K562 (cell line): ENCODE measurements around the gene ARMC2. TPM values are rescaled to one million over a fixed set of nuclear protein-coding genes. Genes with fewer than 3 reads are reported as not detected.

Source experiments
- ATAC-seq: fragments of 200-7000 bp; cut with Tn5 transposase; 3 replicates; pipeline ENCODE4 v1.9.1; 2020; ENCODE audit warnings: moderate library complexity
- BruUV-seq: library from RNA; stranded (reverse); fragments of 400-500 nt; replicated peaks from 2 replicates; lab custom pipeline; 2021; lab: Mats Ljungman, UMichigan
- CTCF ChIA-PET: fragments of 300-600 bp; formaldehyde crosslinking; extraction: SDS; loops from one replicate; lab custom pipeline; 2021; ENCODE audit warnings: low intra/inter-chr PET ratio; lab: Yijun Ruan, JAX
- POLR2A ChIA-PET: fragments of 300-600, 350-650 bp; sonication (Branson Sonifier 250); formaldehyde crosslinking; extraction: SDS; loops from one replicate; lab custom pipeline; 2021; ENCODE audit warnings: antibody characterized with exemption, inconsistent platforms; lab: Yijun Ruan, JAX
- DNase-seq, 4 experiments: peaks; one replicate each; pipeline versions ENCODE4 v3.0.0 to v3.0.0-alpha.2; 2011 to 2018; ENCODE audit warnings: low spot score in 3 of 4, mixed read lengths in 3 of 4; ENCODE audit errors: extremely low read depth in 1 of 4
- FAIRE-seq: peaks from 2 replicates; lab custom pipeline; 2011; peaks lifted over from hg19 to GRCh38; lab: Jason Lieb, UNC
- H2AFZ ChIP-seq: 2 replicates; pipeline ENCODE4 v1.6.0; 2011; ENCODE audit warnings: low read depth, low read length, control low read depth, inconsistent platforms
- H3K27ac ChIP-seq: fragments of 200-600 bp; 3 replicates; pipeline ENCODE4 v1.8.0; 2011; ENCODE audit warnings: low read depth, mild to moderate bottlenecking, control low read depth, inconsistent platforms, low read length, moderate library complexity, mixed read lengths; ENCODE audit errors: extremely low read depth
- H3K27me3 ChIP-seq, 2 experiments: fragments of 300-600 bp in 1 of 2; 2 replicates in 1 of 2; 3 replicates in 1 of 2; pipeline versions ENCODE4 v1.6.0 to v1.8.0; 2011; ENCODE audit warnings: inconsistent platforms in 2 of 2, low read length in 2 of 2, mild to moderate bottlenecking in 1 of 2, mixed read lengths in 1 of 2, moderate library complexity in 1 of 2; ENCODE audit not compliant: control insufficient read depth in 2 of 2, insufficient read depth in 2 of 2
- H3K36me3 ChIP-seq: fragments of 300-600 bp; 3 replicates; pipeline ENCODE4 v1.8.0; 2011; ENCODE audit warnings: mild to moderate bottlenecking, low read length, inconsistent platforms; ENCODE audit not compliant: control insufficient read depth, insufficient read depth
- H3K4me1 ChIP-seq, 2 experiments: fragments of 200-600 bp in 1 of 2; replicated peaks in 1 of 2; 2 replicates in 1 of 2; 3 replicates in 1 of 2; pipeline versions ENCODE4 v1.5.1 to v1.8.0; 2011; ENCODE audit warnings: inconsistent platforms in 2 of 2, low read length in 2 of 2, mild to moderate bottlenecking in 1 of 2, mixed read lengths in 1 of 2, moderate library complexity in 1 of 2; ENCODE audit not compliant: control insufficient read depth in 2 of 2, insufficient read depth in 2 of 2
- H3K4me2 ChIP-seq: 2 replicates; pipeline ENCODE4 v1.6.1; 2011; ENCODE audit warnings: low read length, control low read depth, inconsistent platforms, mixed read lengths; ENCODE audit not compliant: insufficient read depth
- H3K4me3 ChIP-seq: fragments of 200-600 bp; sonication (generic), shearing (Covaris generic); 2 replicates; pipeline ENCODE4 v1.5.1; 2016; ENCODE audit warnings: control low read depth, inconsistent platforms
- H3K79me2 ChIP-seq: fragments of 200-600 bp; 3 replicates; pipeline ENCODE4 v1.8.0; 2011; ENCODE audit warnings: low read length, inconsistent platforms; ENCODE audit not compliant: control insufficient read depth, insufficient read depth
- H3K9ac ChIP-seq, 2 experiments: 2 replicates each; pipeline versions ENCODE4 v1.6.0 to v1.6.1; 2011; ENCODE audit warnings: low read depth in 2 of 2, low read length in 2 of 2, control low read depth in 1 of 2, inconsistent platforms in 1 of 2, mild to moderate bottlenecking in 1 of 2, mixed read lengths in 1 of 2; ENCODE audit not compliant: insufficient read depth in 1 of 2
- H3K9me1 ChIP-seq: one replicate; pipeline ENCODE4 v1.6.0; 2011; ENCODE audit warnings: inconsistent platforms, mild to moderate bottlenecking, low read length, moderate library complexity; ENCODE audit not compliant: control insufficient read depth, insufficient read depth
- H3K9me3 ChIP-seq: replicated peaks from 2 replicates; pipeline ENCODE4 v1.5.1; 2011; ENCODE audit warnings: low read depth, low read length, inconsistent platforms; ENCODE audit not compliant: control insufficient read depth, insufficient read depth
- H4K20me1 ChIP-seq: replicated peaks from 2 replicates; pipeline ENCODE4 v1.6.1; 2011; ENCODE audit warnings: low read length, inconsistent platforms, mixed read lengths; ENCODE audit not compliant: control insufficient read depth, insufficient read depth
- CREB1 ChIP-seq, 2 experiments: sonication (generic) in 1 of 2; formaldehyde crosslinking in 1 of 2; IDR thresholded peaks; 2 replicates each; pipeline versions ENCODE4 v1.6.1 to v1.8.0; 2012 to 2022; ENCODE audit warnings: inconsistent platforms in 1 of 2, mild to moderate bottlenecking in 1 of 2, missing genetic modification reagents in 1 of 2, moderate library complexity in 1 of 2
- FOXO4 ChIP-seq: fragments of 450-650 bp; formaldehyde crosslinking; IDR thresholded peaks from 2 replicates; pipeline ENCODE4 v1.4.0; 2020; ENCODE audit warnings: mild to moderate bottlenecking, moderate library complexity
- MAZ ChIP-seq, 2 experiments: fragments of 450-650 bp in 1 of 2; sonication (generic) in 1 of 2; formaldehyde crosslinking; IDR thresholded peaks in 1 of 2; conservative IDR thresholded peaks in 1 of 2; 2 replicates each; pipeline versions ENCODE4 v1.4.0 to v1.5.0; 2020; ENCODE audit warnings: mild to moderate bottlenecking in 1 of 2, missing genetic modification reagents in 1 of 2
- SUPT5H ChIP-seq: fragments of 450-650 bp; IDR thresholded peaks from 2 replicates; pipeline ENCODE4 v1.6.1; 2016
- TCF15 ChIP-seq: fragments of 250-450 bp; sonication (Bioruptor Pico); IDR thresholded peaks from 2 replicates; pipeline ENCODE4 v1.8.0; 2022; ENCODE audit warnings: moderate library complexity, mild to moderate bottlenecking, inconsistent platforms
- ZNF699 ChIP-seq: fragments of 250-450 bp; sonication (Bioruptor Pico); IDR thresholded peaks from 2 replicates; pipeline ENCODE4 v1.8.0; 2021; ENCODE audit warnings: mild to moderate bottlenecking, moderate library complexity; ENCODE audit not compliant: insufficient replicate concordance
- WGBS: fragments of 100-300 bp; shearing (Covaris generic); methylation state at CpG from one replicate; pipeline ENCODE4 v1.1.6; 2016; ENCODE audit warnings: low coverage, mixed read lengths; ENCODE audit not compliant: insufficient coverage; ENCODE audit errors: missing lambda C conversion rate; 5-methylcytosine and 5-hydroxymethylcytosine counted together
- in situ Hi-C: fragments of 300-500 bp; cut with MboI; formaldehyde crosslinking; loops from 4 replicates; pipeline ENCODE4 v1.15.0; 2018; ENCODE audit warnings: inconsistent platforms, mixed read lengths
- intact Hi-C: fragments of 100-400 bp; cut with micrococcal nuclease; formaldehyde crosslinking; loops from 2 replicates; pipeline ENCODE4 v1.14.2; 2022
- polyA plus RNA-seq, 8 experiments: library from polyadenylated mRNA; depleted of rRNA in 4 of 8; stranded (reverse) in 5 of 8; unstranded in 3 of 8; fragments of >200 nt; fragmentation: Nextera tagmentation in 2 of 8; fragmentation: Illumina TruSeq in 1 of 8; extraction: Ambion mirVana in 2 of 8; extraction: Trizol in 1 of 8; gene quantifications; 2 replicates each; pipeline versions ENCODE4 v1.2.1 to v1.2.3, GENCODE V29; 2011 to 2014; ENCODE audit warnings: inconsistent platforms in 1 of 8, missing spikeins in 1 of 8
- total RNA-seq, 7 experiments: library from RNA; depleted of rRNA in 6 of 7; stranded (reverse); fragments of >200 nt in 6 of 7; fragmentation: Illumina TruSeq in 2 of 7; extraction: Trizol in 2 of 7; gene quantifications; 2 replicates each; pipeline versions ENCODE4 v1.2.1 to v1.2.3, GENCODE V29; 2011 to 2021; ENCODE audit warnings: low replicate concordance in 1 of 7
- TF ChIP-seq, protein P1 (sequence below): fragments of 200-800 bp; sonication (Bioruptor generic); IDR thresholded peaks from 2 replicates; pipeline ENCODE4 v1.6.1; 2017; ENCODE audit warnings: missing genetic modification characterization, missing compliant biosample characterization
- TF ChIP-seq, protein P2 (sequence below): sonication (generic); formaldehyde crosslinking; IDR thresholded peaks from 2 replicates; pipeline ENCODE4 v1.8.1; 2023; ENCODE audit warnings: mild to moderate bottlenecking, missing genetic modification reagents
- TF ChIP-seq, protein P3 (sequence below): fragments of 450-650 bp; IDR thresholded peaks from 2 replicates; pipeline ENCODE4 v1.6.1; 2016; ENCODE audit warnings: missing biosample characterization, missing genetic modification characterization
- TF ChIP-seq, protein P4 (sequence below): sonication (generic); formaldehyde crosslinking; IDR thresholded peaks from 2 replicates; pipeline ENCODE4 v1.8.1; 2023; ENCODE audit warnings: missing genetic modification reagents, mild to moderate bottlenecking, borderline replicate concordance

ARMC2 gene
- total and polyA plus RNA-seq, 9 of the 15 experiments (the other 6 are each of a cell fraction or from before 2014, with no cell fraction given), result 0.14 to 3.0 (median 0.82) TPM

DNA sequence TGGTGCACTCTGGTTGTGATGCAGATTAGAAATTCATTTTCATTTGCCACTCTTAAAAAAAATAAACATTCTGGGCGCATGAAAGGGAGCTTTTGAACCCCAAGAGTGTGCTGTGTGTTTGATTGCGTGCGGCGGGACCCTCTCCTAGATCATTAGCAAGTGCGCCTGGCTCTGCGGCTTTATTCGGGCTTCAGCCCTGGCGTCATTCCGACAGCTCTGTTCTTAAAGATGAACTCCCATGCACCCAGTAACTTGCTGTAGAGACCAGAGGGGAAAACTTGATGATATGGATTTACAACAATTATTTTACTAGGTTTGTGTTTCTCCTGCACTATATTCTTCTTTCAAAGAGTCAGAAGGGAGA lies 48.9 kb upstream of the ARMC2 start:
- in situ Hi-C loops, result no loop called here
- H3K4me3 ChIP-seq, result no peak overlapping the region
- CTCF ChIA-PET, result no interaction called here
- H3K36me3 ChIP-seq, result no peaks in the 10 kb centered on the region
- no TSS peak for BruUV-seq
- 21% methylated on average over 9 of the region's 9 CpGs for WGBS
- no peaks in the 10 kb centered on the region for H3K79me2 ChIP-seq
- no peak overlapping the region for H3K9ac ChIP-seq
- ATAC-seq, result no peak
- DNase-seq, result no peak
- no peaks in the 10 kb centered on the region for H4K20me1 ChIP-seq
- no peaks in the 10 kb centered on the region for H3K9me3 ChIP-seq
- H3K9me1 ChIP-seq, result no peaks in the 10 kb centered on the region
- no peak overlapping the region for H2AFZ ChIP-seq
- intact Hi-C loops, result no loop called here
- no peak overlapping the region for H3K27ac ChIP-seq
- H3K27me3 ChIP-seq, result peaks cover 37 to 41% of the 10 kb centered on the region in 2 experiments
- FAIRE-seq, result no peak
- POLR2A ChIA-PET, result no interaction called here
- H3K4me2 ChIP-seq, result no peak overlapping the region
- no peaks in the 10 kb centered on the region; a peak in 2 of 5 replicates for H3K4me1 ChIP-seq
- TF ChIP-seq CREB1 (IDR thresholded peaks at IDR 0.05) (no peak), CREB1 (CRISPR knock-in tag; IDR thresholded peaks at IDR 0.05) (no peak), TCF15 (CRISPR knock-in tag) (no peak), ZNF699 (no peak), MAZ (CRISPR knock-in tag; conservative IDR thresholded peaks at IDR 0.05 in 1 of 2, IDR thresholded peaks at IDR 0.05 in 1 of 2) (no peak), SUPT5H (no peak), FOXO4 (CRISPR knock-in tag) (no peak)
- TF ChIP-seq, protein P1, sequence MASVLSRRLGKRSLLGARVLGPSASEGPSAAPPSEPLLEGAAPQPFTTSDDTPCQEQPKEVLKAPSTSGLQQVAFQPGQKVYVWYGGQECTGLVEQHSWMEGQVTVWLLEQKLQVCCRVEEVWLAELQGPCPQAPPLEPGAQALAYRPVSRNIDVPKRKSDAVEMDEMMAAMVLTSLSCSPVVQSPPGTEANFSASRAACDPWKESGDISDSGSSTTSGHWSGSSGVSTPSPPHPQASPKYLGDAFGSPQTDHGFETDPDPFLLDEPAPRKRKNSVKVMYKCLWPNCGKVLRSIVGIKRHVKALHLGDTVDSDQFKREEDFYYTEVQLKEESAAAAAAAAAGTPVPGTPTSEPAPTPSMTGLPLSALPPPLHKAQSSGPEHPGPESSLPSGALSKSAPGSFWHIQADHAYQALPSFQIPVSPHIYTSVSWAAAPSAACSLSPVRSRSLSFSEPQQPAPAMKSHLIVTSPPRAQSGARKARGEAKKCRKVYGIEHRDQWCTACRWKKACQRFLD (CRISPR knock-in tag), result no peak
- TF ChIP-seq, protein P2, sequence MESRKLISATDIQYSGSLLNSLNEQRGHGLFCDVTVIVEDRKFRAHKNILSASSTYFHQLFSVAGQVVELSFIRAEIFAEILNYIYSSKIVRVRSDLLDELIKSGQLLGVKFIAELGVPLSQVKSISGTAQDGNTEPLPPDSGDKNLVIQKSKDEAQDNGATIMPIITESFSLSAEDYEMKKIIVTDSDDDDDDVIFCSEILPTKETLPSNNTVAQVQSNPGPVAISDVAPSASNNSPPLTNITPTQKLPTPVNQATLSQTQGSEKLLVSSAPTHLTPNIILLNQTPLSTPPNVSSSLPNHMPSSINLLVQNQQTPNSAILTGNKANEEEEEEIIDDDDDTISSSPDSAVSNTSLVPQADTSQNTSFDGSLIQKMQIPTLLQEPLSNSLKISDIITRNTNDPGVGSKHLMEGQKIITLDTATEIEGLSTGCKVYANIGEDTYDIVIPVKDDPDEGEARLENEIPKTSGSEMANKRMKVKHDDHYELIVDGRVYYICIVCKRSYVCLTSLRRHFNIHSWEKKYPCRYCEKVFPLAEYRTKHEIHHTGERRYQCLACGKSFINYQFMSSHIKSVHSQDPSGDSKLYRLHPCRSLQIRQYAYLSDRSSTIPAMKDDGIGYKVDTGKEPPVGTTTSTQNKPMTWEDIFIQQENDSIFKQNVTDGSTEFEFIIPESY (CRISPR knock-in tag), result no peak
- TF ChIP-seq, protein P3, sequence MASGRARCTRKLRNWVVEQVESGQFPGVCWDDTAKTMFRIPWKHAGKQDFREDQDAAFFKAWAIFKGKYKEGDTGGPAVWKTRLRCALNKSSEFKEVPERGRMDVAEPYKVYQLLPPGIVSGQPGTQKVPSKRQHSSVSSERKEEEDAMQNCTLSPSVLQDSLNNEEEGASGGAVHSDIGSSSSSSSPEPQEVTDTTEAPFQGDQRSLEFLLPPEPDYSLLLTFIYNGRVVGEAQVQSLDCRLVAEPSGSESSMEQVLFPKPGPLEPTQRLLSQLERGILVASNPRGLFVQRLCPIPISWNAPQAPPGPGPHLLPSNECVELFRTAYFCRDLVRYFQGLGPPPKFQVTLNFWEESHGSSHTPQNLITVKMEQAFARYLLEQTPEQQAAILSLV, result no peak
- TF ChIP-seq, protein P4, sequence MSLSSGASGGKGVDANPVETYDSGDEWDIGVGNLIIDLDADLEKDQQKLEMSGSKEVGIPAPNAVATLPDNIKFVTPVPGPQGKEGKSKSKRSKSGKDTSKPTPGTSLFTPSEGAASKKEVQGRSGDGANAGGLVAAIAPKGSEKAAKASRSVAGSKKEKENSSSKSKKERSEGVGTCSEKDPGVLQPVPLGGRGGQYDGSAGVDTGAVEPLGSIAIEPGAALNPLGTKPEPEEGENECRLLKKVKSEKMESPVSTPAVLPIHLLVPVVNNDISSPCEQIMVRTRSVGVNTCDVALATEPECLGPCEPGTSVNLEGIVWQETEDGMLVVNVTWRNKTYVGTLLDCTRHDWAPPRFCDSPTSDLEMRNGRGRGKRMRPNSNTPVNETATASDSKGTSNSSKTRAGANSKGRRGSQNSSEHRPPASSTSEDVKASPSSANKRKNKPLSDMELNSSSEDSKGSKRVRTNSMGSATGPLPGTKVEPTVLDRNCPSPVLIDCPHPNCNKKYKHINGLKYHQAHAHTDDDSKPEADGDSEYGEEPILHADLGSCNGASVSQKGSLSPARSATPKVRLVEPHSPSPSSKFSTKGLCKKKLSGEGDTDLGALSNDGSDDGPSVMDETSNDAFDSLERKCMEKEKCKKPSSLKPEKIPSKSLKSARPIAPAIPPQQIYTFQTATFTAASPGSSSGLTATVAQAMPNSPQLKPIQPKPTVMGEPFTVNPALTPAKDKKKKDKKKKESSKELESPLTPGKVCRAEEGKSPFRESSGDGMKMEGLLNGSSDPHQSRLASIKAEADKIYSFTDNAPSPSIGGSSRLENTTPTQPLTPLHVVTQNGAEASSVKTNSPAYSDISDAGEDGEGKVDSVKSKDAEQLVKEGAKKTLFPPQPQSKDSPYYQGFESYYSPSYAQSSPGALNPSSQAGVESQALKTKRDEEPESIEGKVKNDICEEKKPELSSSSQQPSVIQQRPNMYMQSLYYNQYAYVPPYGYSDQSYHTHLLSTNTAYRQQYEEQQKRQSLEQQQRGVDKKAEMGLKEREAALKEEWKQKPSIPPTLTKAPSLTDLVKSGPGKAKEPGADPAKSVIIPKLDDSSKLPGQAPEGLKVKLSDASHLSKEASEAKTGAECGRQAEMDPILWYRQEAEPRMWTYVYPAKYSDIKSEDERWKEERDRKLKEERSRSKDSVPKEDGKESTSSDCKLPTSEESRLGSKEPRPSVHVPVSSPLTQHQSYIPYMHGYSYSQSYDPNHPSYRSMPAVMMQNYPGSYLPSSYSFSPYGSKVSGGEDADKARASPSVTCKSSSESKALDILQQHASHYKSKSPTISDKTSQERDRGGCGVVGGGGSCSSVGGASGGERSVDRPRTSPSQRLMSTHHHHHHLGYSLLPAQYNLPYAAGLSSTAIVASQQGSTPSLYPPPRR (CRISPR knock-in tag), result no peak
